Fibroblast of skin of abdomen (primary cell): ENCODE data around the gene ATP1B2.
"Not testable (repeated sequence)": the region's sequence is repeated elsewhere in the genome, so short reads cannot be mapped to it uniquely, and the experiment has no call there.

Experiments used
- DNase-seq: peaks from one replicate; pipeline ENCODE4 v3.0.0-alpha.2; 2013

Gene ATP1B2

DNA sequence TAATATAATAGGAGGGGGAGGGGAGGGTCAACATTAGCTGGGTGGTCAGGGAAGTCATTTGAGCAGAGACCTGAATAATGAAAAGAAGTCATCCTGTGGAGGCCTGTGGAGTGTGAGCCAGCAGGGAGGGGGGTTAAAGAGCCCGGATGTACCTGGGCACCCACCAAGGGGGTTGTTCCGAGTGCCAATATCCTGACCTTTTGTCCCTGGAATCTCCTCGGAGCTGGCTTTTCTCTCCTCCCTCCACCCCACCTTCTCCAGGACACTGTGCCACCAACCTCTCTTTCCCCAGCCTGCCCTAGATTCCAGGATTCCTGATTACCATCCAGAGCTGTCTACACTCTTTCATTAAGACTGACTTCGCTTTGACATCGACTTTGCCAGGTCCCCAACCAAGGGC lies 14.6 kb upstream of the ATP1B2 start:
- no peak for DNase-seq

DNA sequence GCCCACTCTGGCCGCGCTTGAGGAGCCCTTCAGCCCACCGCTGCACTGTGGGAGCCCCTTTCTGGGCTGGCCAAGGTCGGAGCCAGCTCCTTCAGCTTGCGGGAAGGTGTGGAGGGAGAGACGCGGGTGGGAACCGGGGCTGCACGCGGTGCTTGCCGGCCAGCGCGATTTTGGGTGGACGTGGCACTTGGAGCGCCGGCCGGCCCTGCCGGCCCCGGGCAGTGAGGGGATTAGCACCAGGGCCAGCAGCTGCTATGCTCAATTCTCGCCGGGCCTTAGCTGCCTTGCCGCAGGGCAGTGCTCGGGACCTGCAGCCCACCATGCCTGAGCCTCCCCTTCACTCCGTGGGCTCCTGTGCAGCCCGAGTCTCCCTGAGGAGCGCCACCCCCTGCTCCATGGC lies 9.9 kb upstream of the ATP1B2 start:
- DNase-seq: no peak

GRCh38 chr17:7641635-7642034 lies 9.1 kb upstream of the ATP1B2 start:
- not testable (repeated sequence) for DNase-seq

GRCh38 chr17:7644775-7645174 lies 6.0 kb upstream of the ATP1B2 start:
- DNase-seq: no peak

GRCh38 chr17:7646457-7646856 lies 4.3 kb upstream of the ATP1B2 start:
- DNase-seq: no peak

- DNase-seq: no peak
Measured at GRCh38 chr17:7647018-7647417, 3.7 kb upstream of the ATP1B2 start.

DNA sequence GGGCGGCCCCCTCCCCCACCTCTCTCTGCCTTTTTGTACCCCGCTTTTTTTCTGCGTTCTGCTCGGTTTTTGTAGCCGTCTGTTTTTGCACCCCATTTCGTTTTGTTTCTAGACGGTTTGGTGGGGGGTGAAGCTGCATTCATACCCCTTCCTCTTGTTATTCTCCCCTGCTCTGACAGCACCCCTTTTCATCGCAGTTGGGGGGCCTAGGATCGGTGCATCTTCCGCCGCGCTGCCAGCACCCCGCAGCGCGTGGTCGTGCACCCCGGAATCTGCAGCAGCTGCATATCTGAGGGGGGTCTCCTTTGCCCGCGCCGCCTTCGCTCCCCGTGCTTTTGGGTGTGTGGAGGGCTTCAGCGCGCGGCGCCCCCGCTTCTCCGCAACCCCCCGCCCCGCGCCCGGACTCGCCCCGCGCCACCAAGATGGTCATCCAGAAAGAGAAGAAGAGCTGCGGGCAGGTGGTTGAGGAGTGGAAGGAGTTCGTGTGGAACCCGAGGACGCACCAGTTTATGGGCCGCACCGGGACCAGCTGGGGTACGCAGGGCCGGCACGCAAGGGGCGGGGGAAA lies 455 bp downstream of the ATP1B2 start:
- no peak for DNase-seq

DNA sequence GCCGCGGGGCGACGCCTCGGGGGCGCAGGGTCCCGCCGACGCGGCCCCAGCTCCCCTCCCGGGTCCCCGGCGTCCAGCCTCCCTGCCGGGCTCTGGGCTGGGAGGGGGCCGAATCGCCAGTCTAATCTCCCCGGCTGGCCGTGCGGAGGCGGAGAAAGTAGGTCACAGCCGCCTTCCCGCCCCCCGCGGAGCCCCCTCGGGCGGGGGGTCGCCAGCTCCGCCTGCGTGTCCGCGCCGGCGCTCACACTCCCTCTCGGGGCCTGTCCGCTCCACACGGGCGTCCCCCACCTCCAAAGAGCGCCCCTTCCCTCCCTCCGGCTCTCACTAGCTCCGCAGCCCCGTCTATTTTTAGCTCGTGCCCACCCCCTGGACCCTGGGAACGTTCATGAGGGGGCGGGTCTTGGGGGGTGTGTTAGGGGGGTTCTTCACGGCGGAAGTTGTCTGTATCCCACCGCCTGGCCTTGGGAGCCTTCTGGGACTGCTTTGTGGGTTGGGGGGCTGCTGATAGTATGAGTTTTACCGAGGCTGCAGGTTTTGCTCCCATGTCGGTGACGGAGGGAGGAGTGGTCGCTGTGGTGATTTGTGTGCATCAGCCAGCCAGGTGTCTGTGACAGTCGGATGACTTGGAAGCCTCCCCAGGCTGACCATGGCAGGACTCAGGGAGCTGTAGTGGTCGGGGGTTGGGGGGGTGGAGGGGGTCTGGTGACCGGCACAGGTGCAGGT lies 1.1 kb downstream of the ATP1B2 start:
- DNase-seq: no peak

DNA sequence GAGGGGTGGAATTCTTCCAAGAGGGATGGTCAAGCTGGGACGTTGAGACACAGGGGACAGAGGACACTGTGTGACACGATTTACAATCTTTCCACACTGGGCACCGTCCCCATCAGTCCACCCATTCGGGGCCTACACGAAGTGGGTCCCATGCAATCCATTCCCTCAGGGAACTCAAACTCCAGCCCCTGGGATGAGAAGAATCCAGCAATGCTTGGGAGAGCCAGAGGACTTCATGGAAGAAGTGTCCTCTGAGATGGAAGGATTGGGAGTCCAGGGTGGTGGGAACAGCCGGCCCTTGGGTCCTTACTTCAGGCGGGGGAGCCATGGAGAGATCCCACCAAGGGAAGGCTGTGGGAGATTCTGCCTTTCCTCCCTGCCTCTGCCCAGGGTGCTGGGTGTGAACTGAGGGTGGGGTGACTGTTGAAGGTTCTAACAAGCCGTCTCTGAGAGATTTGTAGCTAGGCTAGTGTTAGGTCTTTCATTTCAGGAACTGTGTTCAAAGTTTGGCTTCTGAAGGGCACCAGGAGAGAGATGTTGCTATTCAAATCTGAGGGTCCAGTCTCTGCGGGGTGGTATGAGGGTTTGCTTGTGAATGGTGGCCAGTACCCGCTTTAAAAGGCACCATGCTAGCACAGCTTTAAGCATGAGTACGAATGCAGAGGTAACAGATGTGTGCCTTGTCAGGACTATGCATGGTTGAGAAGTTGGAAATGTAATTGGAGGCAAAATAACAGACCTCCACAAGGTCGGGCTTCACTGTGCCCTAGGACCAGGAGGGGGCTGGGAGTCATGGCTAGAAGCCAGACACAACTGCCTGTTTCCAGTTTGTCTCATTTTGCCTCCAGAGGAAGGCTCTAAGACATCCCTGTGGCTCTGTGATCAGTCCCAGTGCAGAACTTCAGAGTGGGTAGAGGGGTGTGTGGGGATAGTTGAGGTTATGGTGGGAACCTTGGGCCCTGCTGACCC lies 1.9 kb downstream of the ATP1B2 start:
- DNase-seq: no peak

DNA sequence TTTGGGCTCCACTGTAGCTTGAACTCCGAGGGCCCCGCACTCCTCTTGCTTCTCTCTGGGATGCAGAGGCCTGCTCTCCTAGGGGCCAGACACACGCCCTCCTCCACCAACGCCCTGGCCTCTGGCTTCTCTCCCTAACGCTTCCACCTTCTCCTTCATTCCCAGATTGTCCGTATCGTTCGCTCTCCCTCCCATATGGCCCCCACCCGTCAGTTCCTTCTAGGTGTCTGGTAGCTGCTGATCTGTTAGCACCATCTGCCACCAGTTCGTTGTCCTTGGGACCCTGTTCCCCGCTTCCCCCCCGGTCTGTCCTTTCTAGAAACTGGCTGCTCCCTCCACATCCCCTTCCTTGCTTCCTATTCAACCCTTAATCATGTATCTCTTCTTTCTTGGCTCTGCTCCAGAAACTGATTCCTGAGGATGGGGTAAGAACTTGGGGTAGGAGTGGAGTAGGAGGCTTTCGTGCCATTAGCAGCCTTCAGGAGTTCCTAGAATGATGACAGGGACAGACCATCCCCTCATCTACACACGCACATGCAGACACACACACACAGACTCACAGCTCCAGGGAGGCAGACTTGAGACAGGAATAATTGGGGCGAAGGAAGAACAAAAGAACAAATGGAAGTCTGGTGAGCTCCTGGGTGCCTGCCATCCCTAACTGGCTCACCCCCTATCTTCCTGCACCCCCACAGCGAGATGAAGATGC lies 4.3 kb downstream of the ATP1B2 start:
- DNase-seq: peak; percentile 17

DNA sequence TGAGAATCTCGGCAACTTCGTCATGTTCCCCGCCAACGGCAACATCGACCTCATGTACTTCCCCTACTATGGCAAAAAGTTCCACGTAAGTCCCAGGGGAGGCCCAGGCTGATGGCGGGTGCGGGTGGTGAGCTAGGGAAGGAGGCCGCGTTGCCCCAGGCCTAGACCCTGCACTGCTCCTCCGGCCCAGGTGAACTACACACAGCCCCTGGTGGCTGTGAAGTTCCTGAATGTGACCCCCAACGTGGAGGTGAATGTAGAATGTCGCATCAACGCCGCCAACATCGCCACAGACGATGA lies 4.8 kb downstream of the ATP1B2 start:
- no peak for DNase-seq

- no peak for DNase-seq
Measured at GRCh38 chr17:7656958-7657609, 6.4 kb downstream of the ATP1B2 start.

GRCh38 chr17:7667656-7668406 lies 17.1 kb downstream of the ATP1B2 start:
- no peak for DNase-seq

- DNase-seq: no peak
Measured at GRCh38 chr17:7668482-7668881, 17.8 kb downstream of the ATP1B2 start.

GRCh38 chr17:7673239-7673638 lies 22.5 kb downstream of the ATP1B2 start:
- DNase-seq: no peak

DNA sequence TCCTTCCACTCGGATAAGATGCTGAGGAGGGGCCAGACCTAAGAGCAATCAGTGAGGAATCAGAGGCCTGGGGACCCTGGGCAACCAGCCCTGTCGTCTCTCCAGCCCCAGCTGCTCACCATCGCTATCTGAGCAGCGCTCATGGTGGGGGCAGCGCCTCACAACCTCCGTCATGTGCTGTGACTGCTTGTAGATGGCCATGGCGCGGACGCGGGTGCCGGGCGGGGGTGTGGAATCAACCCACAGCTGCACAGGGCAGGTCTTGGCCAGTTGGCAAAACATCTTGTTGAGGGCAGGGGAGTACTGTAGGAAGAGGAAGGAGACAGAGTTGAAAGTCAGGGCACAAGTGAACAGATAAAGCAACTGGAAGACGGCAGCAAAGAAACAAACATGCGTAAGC lies 24.2 kb downstream of the ATP1B2 start:
- DNase-seq: no peak

GRCh38 chr17:7676533-7676932 lies 25.8 kb downstream of the ATP1B2 start:
- DNase-seq: no peak

GRCh38 chr17:7677388-7678067 lies 26.8 kb downstream of the ATP1B2 start:
- no peak for DNase-seq

- no peak for DNase-seq
Measured at GRCh38 chr17:7684851-7685532, 34.3 kb downstream of the ATP1B2 start.

GRCh38 chr17:7685533-7686221 lies 35.0 kb downstream of the ATP1B2 start:
- DNase-seq: peak; percentile 94
